Hematopoietic multipotent progenitor cell treated with erythropoietin and hydrocortisone succinate and interleukin-3 and kit ligand, for 4 days (in vitro differentiated cells): ENCODE measurements around the gene EHBP1.

Source experiments
- DNase-seq: peaks from one replicate; pipeline ENCODE4 v3.0.0-alpha.2; 2015

Gene EHBP1

DNA sequence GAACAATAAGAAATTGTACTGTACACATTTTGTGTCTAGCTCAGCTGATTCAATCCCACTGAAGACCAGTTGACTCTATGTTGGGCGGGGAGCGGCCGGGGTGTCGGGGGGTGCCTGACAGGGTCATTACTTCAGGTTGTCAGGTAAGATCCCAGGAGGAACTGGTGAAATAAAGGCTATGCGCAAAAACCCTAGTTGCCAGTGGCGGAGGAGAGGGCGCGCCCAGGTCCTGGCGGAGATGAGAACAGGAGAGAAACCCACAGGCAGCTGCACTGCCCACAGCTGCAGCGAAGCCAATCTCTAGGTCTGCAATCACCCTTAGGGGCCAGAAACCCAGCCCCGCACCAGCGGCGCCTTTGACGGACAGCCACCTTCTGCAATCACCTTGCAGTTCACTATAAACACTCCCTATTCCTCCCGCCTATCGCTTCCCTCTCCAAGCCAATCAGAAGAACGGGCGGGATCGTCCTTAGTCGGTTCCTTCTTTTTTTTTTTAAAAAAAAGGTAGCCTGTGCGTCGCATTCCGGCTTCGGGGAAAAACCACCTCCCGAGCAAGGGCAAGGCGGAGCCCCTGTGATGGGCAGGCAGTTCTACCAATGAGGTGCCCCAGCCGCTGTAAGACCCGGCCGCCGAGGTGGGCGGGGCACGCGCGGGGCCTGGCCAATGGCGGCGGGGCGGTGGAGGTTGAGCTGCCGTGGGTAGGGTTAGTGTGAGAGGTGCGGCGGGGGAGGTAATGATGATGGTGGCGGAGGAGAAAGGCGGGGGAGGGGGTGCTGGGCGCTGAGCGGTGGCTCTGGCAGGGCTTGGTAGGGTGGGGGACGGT lies at the start of gene EHBP1:
TSS of gene EHBP1 (plus strand) at position 707 of the 823 bp plus-strand sequence. CDS start 1,479 bp downstream, outside the sequence.
- peak; percentile 100 for DNase-seq

DNA sequence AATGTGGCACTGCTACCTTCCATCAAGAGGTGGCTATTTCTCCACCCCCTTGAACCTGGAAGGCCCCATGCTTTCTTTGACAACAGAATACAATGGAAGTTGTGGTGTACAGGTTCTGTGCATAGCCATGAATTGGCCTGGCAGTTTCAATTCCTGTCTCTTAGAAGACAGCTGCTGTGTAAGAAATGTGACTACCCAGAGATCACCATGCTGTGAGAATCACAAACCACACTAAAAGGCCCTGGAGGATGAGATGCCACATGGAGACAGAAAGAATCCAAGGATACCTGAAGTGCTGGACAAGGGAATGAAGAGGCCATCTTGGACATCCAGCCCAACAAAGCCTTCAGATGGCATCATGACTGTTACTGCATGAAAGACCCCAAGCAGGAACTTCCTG lies 47.7 kb upstream of the EHBP1 start:
- no peak for DNase-seq

DNA sequence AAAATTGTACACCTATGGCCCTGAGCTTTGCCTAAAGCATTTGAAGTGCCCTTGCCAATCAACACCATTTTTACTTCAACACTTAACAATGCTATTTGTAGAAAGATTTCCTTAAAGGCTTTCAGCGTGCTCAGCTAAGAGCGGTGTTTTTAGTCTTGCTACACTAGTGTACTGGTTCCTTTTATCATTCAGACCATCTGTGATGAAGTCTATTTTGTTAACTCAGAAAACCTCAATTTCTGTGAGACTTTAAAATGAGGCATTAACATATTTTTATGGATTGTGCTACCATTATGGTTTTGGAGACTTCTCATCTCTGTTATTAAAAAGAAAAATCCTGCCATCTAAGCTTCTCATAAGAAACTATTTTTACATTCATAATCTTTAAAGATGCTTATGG lies 46.6 kb upstream of the EHBP1 start:
- DNase-seq: peak; percentile 9

DNA sequence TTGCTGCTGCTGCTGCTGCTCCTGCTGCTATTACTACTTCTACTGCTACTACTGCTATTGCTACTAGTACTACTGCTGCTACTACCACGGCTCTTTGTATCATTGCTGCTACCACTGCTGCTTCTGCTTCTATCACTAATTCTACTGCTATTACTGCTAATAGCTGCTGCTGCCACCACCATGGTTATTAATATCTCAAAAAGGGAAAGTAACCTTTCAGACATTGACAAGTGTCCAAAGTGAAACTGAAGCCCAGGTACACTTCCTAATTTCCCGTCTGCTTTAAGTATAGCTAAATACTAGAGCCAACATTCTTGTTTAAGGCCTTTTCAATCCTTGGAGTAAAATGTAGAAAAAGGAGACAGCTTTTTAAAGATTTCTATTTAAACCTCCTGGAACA lies 45.4 kb upstream of the EHBP1 start:
- DNase-seq: no peak

DNA sequence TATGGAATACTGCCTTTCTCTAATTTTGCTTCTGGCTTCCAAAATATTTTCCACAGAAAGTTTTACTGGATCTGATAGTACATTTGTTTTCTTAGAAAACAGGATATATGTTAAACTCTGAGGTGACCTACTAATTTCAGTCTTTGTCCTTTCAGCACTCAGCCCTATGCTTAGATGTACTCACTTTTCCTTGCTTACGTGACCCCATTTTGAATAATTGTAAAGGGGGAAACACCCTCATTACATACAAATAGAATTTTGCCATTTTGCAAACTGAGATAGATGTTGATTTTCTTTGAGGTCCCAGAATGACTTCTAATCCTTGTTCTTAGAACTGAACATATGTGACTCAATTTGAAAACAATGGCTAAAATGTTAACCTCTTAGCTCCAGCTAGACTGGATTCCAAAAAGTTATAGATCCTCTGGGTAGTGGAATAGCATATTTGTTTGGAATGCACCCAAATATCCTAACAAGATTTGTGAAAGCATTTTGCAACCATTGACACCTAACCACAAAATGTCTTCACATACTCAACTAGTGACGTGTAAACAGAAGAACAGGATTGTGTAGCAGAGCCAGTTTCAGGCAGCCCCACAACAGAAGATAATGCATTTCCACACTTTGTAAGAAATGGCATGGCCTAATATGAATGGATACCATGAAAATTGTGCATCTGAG lies 44.8 kb upstream of the EHBP1 start:
- peak; percentile 9 for DNase-seq

DNA sequence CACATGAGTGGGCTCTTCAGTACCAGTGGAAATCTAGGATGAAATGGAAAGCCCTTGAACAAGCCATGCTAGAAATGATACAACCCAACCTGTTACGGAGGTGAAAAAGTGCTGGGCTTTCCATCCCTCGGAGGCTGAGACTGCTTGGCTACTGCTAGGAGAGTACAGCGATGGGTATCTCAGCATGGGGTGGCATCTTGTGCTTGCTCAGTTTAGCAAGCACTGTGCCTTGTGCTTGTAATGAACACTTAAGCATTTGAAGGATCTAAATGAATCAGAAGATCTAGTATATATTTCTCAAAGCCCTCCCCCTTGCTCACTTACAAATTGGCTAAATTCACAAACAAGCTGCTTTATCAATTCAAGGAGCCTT lies 44.3 kb upstream of the EHBP1 start:
- no peak for DNase-seq

DNA sequence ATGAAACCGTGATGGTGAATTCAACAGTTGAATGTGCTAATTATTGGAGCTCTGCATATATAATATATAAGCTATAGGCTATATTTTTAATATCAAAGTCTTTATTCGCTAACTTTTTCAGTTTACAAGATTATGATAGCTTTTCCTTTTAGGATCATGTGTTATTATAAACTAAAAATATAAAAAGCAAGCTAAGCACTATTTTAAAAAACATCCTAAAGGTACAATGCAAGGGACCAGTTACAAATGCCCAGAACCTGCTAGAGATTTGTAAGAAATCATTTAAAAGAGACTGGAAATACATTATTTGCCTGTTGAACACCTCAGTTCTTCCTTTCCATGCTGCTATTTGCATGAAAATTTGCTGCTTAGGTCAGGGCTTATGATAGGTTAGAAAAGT lies 43.4 kb upstream of the EHBP1 start:
- no peak for DNase-seq

DNA sequence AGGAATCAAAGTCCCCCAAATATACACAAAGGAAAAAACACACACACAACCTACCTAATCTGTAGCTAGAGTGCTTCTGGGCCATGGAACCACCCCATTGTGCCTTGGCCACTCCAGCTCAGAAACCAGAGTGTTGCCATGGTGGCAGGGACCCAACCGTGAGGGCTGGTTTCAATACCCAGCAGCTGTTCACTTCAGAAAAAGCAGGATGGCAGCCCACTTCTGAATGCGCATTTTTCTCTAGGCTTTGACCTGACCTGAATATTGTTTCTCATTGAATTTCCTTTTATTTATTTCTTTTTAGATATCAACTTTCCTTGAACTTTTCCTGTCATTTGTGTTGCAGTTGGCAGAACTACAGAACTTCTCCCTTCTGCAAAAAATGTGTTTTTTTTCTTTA lies 43.0 kb upstream of the EHBP1 start:
- no peak for DNase-seq

DNA sequence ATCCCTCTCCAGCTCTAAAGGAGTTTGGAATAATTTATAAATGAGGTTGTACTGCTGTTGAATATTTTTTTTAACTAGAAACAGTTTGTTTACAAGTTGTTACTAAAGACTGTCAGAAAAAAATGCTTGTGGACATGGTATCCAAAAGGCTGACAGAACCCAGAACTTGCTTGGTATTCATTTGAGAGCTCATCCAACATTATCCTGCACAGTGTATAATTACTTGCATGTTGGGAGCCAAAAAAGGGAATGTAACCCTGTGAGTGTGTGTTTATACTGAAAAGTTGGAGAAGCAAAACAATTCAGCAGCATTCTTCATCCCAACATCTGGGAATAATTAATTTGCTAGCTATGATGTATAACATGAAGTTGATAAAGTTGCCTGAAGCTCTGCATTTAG lies 42.1 kb upstream of the EHBP1 start:
- DNase-seq: no peak

DNA sequence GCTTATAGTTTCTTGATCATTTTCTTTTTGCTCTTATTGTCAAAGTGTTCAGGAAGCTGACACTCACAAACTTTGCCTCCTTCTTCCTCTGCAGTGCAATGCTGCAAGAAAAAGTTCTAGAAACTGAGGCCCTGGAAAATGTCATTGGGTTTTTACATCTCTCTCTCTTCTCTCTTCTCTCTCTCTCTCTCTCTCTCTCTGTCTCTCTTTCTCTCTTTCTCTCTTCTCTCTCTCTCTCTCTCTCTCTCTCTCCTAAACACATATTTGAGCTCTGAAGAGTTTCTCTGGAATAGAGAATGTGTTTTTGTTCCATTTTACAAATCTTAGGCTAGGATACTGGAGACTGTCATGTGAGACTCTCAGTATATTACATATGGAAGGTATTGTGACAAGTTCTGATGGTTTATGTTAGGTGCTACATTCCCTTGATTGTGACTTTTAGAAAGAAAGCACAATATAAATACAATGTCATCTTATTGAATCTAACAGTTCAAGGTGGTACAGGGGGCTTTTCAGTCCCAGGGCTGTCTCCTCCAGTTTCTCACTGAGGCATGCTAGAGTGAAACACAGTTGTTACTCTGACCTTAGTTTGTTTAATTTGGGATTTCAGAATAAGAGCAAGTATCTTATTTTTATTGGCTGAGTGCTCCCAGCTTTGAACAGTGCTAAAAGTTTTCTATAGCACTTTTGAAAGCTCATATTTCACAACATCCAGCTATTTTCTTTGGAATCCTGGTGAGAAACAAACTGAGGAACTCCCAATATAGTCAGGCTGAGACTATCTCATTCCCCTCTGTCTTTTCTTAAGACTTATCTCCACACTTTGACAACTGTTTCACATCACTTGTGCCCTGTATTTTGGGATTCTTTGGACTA lies 41.4 kb upstream of the EHBP1 start:
- no peak for DNase-seq

DNA sequence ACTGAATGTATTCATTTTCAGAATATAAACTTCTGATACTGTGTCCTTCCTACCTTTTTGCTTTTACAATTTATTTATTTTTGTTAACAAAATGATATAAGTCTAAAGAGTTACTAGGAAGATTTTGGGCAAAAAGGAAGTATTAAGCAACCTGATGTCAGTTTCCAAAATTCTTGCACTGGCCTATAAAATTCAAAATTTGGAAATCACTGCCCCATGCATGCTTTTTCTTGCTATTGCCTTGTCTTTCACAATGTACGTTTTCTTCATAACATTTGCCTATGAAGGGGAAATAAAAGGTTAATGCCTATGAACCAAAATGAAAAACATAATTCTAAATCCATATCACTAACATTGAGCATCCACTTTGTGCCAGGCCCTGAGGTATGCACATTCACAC lies 40.1 kb upstream of the EHBP1 start:
- DNase-seq: no peak

DNA sequence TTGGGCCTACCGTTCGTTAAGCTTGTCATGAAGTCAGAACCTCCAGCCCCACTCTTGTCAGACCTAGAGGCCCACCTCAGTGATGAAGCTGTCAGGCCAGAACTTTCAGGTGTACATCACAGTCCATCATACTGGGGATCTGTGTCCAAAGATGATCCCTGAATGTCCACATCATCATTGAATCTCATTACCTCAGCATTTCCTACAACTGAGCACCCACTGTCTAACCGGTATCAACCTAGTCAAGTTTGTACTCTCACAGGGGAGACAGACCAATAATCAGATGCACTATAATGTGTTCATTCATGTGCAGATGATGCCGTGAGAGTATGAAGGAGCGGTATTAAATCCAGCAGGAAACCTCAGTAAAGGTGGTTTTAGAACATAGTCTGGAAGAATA lies 36.3 kb upstream of the EHBP1 start:
- DNase-seq: no peak

DNA sequence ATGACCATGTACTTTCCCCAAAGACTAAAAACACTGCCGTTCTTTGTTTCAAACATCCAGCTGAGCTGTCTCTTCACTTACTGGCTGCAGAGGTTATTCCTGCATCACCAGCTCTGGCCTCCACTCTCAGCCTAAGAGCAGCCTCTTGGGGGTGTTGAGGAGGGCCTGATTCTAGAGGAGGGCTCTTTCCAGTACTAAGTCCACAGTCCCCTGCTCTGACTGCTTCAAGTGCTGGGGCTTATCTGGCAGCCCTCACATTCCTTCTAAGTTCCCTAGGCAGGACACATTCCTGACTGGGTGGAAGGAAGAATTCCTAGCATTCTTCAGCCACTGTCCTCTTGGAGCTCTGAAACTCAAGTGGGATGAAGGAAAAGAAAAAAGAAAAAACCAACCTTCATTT lies 32.9 kb upstream of the EHBP1 start:
- no peak for DNase-seq

DNA sequence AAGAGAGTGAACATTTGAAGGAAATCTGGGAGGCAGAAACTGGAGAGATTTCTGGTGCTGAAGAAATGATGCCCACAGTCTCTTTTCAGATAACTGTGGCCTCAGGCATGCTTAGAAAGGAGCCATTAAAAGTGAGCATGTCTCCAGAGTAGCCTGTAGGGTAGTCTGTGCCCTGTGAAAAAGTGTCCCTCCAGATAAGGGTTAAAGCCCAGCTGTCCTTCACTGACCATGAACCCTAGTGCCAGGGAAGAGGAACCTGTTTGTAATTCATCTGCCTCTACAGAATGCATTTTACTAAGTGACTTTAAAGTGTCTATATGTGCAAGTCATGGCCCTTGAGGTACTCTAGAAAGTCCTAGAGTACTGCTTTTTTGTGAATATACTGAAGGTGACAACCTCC lies 30.5 kb upstream of the EHBP1 start:
- DNase-seq: no peak

DNA sequence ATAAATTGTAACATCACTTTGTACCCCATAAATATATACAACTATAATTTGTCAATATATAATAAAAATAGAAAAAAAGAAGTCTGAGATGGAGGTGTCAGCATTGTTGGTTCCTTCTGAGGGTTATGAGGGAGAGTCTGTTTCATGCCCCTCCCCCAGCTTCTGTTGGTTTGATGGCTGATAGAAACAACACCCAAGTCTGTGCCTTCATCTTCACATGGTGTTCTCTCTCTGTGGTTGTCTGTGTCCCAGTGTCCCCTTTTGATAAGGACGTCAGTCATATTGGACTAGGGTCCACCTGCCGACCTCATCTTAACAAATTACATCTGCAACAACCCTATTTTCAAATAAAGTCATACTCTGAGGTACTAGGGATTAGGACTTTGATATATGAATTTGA lies 20.3 kb upstream of the EHBP1 start:
- DNase-seq: peak; percentile 56

DNA sequence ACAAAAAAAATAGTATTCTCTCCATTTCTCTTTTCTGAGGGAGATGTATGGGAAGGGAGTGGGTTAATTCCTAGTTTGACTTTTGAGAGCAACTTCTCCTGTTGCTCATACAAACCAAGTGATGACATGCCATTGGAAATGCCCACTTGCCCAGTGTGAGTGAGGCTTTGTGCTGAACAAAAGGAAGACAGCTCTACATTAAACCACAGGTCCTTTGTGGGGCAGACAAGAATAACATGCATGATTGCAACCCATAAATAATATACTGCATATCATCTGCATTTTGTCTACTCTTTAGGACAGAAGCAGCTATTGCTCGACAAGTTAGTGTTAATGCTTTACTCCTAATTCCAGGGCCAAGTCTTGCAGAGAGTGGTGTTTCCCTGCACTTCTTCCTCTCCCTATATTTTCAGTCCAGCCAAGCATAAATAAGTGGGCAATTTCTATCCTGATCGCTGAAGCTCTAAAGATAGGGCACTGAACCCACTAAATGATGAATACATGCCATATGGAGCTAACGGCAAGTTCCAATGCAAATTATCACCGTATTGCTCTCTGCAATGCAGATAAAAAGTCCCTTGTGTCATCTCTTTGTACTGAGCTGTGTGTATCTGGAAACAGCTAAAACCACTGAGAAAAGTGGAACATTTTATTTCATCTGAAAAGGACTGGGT lies 19.4 kb upstream of the EHBP1 start:
- no peak for DNase-seq

DNA sequence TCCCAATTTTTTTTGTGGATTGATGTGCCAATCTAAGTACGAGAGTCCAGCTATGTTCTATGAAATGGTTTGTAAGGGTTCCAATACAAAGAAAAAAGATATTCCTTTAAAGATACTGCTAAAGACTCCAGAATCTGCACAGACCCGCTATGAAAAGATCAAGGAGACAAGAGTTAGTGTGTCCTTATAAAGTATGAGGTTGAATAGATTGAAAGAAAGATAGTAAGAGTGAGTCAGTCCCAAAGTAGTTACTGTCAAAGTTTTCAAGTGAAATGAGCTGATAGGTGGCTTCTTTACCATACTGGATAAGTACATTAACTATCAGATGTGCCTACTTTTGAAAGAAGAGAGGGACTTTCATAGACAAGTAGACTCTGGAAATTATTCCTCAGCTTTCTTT lies 17.9 kb upstream of the EHBP1 start:
- no peak for DNase-seq

DNA sequence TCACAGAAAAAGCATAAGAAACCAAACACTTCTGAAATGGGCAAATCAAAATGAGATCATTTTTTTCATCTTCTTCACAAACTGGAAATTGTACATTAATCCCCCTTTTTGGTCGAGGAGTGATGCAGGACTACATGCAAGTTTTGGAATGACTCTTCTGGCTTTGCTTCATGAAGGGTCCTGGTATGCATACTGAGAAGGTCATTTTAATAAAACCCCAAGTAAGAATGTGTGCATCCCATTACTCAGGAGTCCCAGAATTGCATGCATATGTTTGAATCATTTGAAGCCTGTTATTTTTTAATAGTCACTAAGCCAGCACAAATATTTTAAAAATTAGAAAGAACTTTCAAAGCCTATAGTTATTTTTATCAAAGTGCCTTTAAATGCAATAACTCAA lies 16.7 kb upstream of the EHBP1 start:
- DNase-seq: no peak

DNA sequence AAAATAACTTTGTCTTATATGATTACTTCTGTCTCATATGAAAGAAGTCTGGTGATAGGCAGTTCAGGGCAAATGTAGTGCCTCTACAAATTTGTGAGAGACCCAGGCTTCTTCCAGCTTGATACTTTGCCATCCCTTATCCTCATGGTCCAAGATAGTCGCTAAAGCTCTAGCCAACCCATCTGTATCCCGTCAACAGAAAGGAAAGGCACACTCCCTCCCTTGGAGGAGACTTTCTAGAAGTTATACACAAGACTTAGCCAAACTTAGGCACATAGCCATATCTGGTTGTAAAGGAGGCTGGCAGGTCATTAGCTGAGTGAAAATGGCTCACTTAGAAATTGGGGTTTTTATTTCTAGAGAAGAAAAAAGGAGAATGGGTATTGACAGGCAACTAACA lies 14.3 kb upstream of the EHBP1 start:
- DNase-seq: no peak

DNA sequence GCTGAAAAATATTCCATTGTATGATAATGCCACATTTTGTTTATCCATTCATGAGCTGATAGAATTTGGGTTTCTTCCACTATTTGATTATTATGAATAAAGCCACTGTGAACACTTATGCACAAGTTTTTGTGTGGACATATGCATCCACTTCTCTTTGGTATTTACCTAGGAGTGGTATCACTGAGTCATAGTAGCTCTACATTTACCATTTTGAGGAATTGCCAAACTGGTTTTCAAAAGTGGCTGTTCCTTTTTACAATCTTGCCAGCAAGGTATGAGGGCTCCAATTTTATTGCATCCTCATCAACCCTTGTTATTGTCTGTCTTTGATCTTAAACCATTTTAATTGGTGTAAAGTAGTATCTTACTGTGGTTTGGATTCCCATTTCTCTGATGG lies 13.3 kb upstream of the EHBP1 start:
- no peak for DNase-seq

DNA sequence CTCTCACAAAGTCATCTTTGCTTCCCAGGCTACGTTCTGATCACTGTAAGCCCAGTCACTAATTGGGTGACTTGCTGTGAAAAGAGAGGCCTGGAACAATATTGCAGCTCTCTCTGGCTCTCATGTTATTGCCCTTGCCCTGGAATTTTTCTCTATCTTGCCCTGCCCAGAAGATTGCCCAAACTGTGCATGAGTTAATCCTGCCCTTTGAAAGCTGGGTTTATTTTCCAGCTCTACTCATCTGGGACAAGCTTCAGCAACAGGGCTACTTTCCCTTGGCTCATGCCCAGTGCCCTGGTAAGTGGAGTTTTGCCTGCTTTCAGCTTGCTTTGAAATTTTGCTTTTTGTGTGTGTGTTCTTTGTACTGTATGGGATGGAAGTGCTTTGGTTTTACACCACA lies 6.9 kb upstream of the EHBP1 start:
- no peak for DNase-seq

DNA sequence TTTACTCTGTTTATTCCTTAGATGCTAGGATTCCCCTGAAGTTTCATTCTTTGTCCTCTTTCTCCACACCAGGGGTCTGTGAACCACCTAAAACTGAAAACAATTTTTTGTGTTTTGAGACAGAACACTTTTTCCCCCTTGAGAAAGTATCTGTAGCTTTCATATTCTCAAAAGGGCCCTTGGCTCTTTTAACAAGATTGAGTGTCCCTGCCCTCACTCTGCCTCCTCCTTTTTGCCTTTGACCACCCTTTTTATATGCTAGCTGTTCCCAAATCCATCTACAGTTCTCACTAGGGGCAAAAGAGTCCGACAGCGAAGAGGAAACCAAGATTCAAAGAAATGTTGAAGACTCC lies 883 bp upstream of the EHBP1 start:
- DNase-seq: no peak
